HL-60/S4 (cell line): ENCODE results near the gene SLAMF1.

Experiments
- in situ Hi-C: fragments of 300-500 bp; cut with MboI; formaldehyde crosslinking; loops from 2 replicates; pipeline ENCODE4 v1.14.3; 2022; ENCODE audit warnings: low sequenced_read_pairs

The SLAMF1 gene

GRCh38 chr1:160626509-160627342 is 20.1 kb downstream of the SLAMF1 start:
- in situ Hi-C loops, result no loop called here

DNA sequence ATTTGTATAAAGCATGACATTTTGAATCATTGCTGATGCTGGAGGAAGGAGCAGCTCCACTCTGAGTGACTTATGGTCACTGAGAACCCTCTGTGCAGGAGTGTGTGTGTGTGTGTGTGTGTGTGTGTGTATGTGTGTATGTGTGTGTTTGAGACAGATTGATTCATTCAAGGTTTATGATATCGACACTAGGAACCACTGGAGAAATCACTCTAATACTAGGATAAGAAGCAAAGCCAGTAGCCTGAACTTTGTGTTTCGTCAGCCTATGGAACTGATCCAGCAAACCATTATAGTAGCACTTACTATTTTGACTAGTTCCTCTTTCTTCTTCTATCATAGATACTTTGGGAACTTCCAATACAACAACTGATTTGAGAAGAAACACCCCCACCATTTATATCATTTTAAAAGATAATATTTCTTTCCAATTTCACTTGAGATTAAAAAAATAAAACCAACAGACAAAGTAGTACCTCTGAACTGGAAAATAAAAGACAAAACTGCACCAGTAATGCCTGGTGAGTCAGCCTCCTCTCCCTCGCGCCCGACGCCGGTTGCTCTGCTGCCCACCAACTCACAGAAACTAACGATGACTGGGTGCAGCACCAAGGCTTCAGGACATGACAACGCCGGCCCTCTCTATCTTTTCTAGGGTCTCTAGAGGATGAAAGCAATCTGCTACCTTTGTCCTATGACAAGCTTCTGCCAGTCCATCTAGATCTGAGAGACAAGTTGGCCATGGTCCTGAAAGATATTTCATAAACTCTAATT is 20.9 kb downstream of the SLAMF1 start:
- in situ Hi-C loops, result no loop called here

GRCh38 chr1:160625321-160625720 is 21.5 kb downstream of the SLAMF1 start:
- in situ Hi-C loops, result no loop called here

DNA sequence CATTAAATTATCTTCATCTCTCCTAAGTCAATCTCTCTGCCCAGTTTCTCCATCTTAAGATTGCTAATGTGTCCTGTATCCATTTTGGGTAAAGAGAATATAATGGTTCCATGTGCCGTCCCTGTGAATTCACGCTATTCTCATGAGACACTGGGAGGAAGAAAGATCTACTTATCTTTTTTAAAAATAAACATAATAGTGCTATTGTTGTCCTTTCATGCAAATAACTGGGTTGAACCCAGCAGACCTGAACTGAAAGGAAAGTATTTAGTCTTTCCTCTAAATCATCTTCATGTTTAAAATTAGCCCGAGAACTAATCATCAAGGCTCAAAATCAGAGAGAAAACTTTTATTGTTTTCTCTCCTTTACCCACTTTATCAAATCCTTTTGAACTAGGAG is 22.4 kb downstream of the SLAMF1 start:
- in situ Hi-C loops, result no loop called here

GRCh38 chr1:160623862-160624261 is 23.0 kb downstream of the SLAMF1 start:
- in situ Hi-C loops, result no loop called here

GRCh38 chr1:160623227-160623633 is 23.6 kb downstream of the SLAMF1 start:
- in situ Hi-C loops, result no loop called here

DNA sequence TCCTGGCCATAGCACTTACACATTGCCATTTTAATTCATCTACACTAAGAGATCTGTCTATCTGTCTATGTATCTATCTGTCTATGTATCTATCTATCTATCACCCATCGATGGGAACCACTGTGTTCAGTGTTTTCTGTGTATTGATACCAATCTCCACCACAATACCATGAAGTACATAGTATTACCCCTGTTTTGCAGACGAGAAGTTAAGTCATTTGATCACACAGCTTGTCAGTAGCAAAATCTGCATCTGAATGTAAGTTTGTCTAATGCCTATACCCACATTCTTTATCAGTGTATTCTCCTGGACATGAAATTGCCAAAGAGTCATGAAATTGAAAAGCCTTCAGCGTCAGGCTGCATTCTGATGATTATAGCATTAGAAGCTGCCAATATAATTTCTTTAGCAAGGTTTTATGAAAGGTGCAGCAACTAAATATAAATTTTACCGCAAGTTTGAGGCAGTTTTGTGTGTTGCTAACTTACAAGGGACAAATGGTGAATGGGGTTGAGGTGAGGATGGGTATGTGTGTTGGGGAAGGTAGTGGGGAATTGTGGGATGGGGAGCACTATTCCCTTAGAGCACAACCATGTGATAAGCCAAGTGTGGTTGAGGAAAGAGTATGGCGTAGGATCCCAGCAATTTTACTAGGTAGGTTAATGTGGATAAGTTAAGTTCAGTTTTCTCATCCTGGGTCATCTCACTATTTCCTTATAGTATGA is 24.2 kb downstream of the SLAMF1 start:
- in situ Hi-C loops, result no loop called here

DNA sequence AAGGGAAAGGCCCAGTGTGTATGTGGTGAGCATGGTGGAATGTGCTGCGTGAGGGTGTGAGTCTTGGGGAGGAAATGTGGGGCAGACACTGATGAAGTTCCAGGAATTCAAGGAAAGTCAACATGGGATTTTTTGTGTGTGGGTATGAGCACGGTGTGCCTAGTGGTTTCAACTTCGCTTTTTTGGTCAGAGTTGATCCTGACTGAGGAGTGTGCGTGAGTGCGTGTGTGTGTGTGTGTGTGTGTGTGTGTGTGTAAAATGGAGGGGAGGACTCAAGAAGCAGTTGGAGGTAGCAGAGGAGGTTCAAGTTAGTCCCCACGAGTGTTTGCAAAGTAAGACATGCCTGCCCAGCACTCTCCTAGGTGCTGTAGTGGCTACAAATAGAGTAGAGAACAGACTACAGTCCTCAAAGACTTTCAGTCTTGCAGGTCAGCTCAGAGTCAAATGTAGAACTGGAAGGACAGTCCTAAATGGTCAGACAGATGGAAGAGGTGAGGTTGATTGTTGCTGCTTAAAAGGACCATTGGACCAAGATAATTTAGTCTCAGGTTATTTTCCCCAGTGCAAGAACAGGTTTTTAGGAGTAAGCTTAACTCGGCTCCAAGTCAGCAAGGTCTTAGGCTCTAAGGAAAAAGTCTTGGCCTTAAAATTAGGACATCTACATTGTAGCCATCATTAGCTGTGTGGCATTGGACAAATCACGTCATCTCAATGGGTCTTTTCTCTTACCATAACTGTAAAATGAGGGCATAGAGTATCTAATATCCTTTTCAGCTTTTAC is 25.0 kb downstream of the SLAMF1 start:
- in situ Hi-C loops, result no loop called here

GRCh38 chr1:160620942-160621632 is 25.8 kb downstream of the SLAMF1 start:
- in situ Hi-C loops, result no loop called here

GRCh38 chr1:160619742-160620277 is 27.0 kb downstream of the SLAMF1 start:
- in situ Hi-C loops, result no loop called here

- in situ Hi-C loops, result no loop called here
Observed at GRCh38 chr1:160618763-160619274, 28.0 kb downstream of the SLAMF1 start.

GRCh38 chr1:160618327-160618726 is 28.5 kb downstream of the SLAMF1 start:
- in situ Hi-C loops, result no loop called here

GRCh38 chr1:160615660-160616059 is 31.2 kb downstream of the SLAMF1 start:
- in situ Hi-C loops, result no loop called here

GRCh38 chr1:160614410-160614809 is 32.4 kb downstream of the SLAMF1 start:
- in situ Hi-C loops, result no loop called here

DNA sequence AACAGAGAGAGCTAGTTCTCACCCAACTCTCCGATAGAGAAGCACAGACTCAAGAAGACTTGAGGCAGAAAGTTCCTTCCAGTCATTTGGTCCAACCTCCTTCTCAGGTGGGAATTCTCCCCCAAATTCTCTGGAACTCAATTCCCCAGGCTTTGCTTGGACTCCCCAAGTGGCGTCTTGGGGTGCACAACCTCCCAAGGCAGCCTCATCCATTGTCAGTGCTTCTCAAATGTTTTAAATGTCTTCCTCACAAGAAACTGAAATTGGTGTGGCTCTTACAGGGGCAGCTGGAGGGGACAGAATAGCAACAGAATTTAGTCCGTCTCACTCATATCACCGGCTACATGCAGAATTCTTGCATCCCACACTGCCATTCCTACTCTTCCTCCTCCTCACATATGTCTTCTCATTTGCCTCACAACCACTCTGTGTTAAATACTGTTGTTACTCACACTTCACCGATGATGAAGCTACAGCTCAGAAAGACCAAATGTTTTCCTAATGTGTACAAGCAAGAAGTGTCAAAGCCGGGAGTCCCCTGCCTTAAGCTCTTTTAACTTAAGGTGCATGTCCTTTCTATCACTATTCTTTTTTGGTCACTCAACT is 34.1 kb downstream of the SLAMF1 start:
- in situ Hi-C loops, result no loop called here

DNA sequence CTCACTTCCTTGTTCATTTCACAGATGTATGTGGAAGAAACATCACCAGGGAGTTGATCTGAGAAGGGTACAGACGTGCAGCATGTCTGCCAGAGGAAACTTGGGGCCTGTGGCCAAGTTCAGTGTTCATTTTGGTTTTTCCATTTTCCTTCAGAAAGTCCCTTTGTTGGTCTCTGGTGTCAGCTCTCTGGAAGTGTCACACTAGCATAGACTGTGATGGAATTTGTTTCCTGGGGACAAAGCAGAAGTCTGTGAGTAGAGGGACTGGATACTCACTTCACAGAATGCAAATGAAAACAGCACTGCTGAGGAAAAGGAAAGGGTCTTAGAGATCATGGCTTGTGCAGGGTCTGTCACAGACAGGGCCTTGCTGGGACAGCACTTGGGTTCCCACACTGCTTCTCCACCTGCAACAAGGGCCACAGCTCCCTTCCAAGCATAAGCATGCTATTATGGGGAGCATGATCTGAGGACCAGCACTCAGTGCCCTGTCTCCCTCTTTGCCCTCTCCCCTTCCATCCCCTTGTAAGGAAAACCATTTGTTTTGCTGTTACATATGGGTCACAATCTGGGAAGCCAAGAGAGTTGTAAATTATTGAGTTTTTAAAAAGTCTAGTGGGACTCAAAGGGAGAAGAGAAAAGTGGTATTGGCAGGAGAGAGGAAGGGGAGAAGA is 36.1 kb downstream of the SLAMF1 start:
- in situ Hi-C loops, result no loop called here

- in situ Hi-C loops, result loop anchor here (5.0 kb wide), 2 partner anchors 62 to 187 kb away; no protein-coding TSS in a partner anchor
Observed at GRCh38 chr1:160608941-160609340, 37.9 kb downstream of the SLAMF1 start.

GRCh38 chr1:160608514-160608913 is 38.3 kb downstream of the SLAMF1 start:
- in situ Hi-C loops, result loop anchor here (5.0 kb wide), 2 partner anchors 61 to 186 kb away; no protein-coding TSS in a partner anchor
